Liver (tissue), 3 donors: ENCODE data around the gene MAPK11.

Experiments used
- GABPA ChIP-seq, 2 donors: IDR thresholded peaks in 1 of 2; conservative IDR thresholded peaks in 1 of 2; 2 replicates each; pipeline ENCODE4 v1.6.1; 2016; ENCODE audit warnings: antibody characterized with exemption in 2 of 2, mild to moderate bottlenecking in 1 of 2, moderate library complexity in 1 of 2
- HNF4G ChIP-seq: IDR thresholded peaks from 2 replicates; pipeline ENCODE4 v1.6.1; 2016; ENCODE audit warnings: antibody characterized with exemption
- RAD21 ChIP-seq, 2 donors: IDR thresholded peaks; 2 replicates each; pipeline ENCODE4 v1.6.1; 2016; ENCODE audit warnings: antibody characterized with exemption in 2 of 2, mild to moderate bottlenecking in 2 of 2
- RXRA ChIP-seq, 2 donors: IDR thresholded peaks; 2 replicates each; pipeline ENCODE4 v1.6.1; 2017 to 2018; ENCODE audit warnings: antibody characterized with exemption in 2 of 2, mild to moderate bottlenecking in 1 of 2
- SP1 ChIP-seq: IDR thresholded peaks from 2 replicates; pipeline ENCODE4 v1.6.1; 2018; ENCODE audit warnings: antibody characterized with exemption, mild to moderate bottlenecking
- TAF1 ChIP-seq: conservative IDR thresholded peaks from 2 replicates; pipeline ENCODE4 v1.6.1; 2016; ENCODE audit warnings: antibody characterized with exemption, mild to moderate bottlenecking
- YY1 ChIP-seq: IDR thresholded peaks from 2 replicates; pipeline ENCODE4 v1.6.1; 2016; ENCODE audit warnings: antibody characterized with exemption, mild to moderate bottlenecking
- TF ChIP-seq, protein P1 (sequence below): fragments of 150-350 bp; IDR thresholded peaks from 2 replicates; pipeline ENCODE4 v1.5.1; 2017; ENCODE audit warnings: improper control_type of control experiment, low read depth, low read length; ENCODE audit not compliant: missing input control
- TF ChIP-seq, protein P2 (sequence below): IDR thresholded peaks from 2 replicates; pipeline ENCODE4 v1.6.1; 2016; ENCODE audit warnings: antibody characterized with exemption
- TF ChIP-seq, protein P3 (sequence below): IDR thresholded peaks from 2 replicates; pipeline ENCODE4 v1.6.1; 2016; ENCODE audit warnings: antibody characterized with exemption
- TF ChIP-seq, protein P4 (sequence below): IDR thresholded peaks from 2 replicates; pipeline ENCODE4 v1.6.1; 2016; ENCODE audit warnings: antibody characterized with exemption, mild to moderate bottlenecking
- donor health status: healthy.
- donor health status: healthy.

- TF ChIP-seq, protein P1, sequence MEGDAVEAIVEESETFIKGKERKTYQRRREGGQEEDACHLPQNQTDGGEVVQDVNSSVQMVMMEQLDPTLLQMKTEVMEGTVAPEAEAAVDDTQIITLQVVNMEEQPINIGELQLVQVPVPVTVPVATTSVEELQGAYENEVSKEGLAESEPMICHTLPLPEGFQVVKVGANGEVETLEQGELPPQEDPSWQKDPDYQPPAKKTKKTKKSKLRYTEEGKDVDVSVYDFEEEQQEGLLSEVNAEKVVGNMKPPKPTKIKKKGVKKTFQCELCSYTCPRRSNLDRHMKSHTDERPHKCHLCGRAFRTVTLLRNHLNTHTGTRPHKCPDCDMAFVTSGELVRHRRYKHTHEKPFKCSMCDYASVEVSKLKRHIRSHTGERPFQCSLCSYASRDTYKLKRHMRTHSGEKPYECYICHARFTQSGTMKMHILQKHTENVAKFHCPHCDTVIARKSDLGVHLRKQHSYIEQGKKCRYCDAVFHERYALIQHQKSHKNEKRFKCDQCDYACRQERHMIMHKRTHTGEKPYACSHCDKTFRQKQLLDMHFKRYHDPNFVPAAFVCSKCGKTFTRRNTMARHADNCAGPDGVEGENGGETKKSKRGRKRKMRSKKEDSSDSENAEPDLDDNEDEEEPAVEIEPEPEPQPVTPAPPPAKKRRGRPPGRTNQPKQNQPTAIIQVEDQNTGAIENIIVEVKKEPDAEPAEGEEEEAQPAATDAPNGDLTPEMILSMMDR = no peak
- TF ChIP-seq YY1 = no peak
- TF ChIP-seq, protein P2, sequence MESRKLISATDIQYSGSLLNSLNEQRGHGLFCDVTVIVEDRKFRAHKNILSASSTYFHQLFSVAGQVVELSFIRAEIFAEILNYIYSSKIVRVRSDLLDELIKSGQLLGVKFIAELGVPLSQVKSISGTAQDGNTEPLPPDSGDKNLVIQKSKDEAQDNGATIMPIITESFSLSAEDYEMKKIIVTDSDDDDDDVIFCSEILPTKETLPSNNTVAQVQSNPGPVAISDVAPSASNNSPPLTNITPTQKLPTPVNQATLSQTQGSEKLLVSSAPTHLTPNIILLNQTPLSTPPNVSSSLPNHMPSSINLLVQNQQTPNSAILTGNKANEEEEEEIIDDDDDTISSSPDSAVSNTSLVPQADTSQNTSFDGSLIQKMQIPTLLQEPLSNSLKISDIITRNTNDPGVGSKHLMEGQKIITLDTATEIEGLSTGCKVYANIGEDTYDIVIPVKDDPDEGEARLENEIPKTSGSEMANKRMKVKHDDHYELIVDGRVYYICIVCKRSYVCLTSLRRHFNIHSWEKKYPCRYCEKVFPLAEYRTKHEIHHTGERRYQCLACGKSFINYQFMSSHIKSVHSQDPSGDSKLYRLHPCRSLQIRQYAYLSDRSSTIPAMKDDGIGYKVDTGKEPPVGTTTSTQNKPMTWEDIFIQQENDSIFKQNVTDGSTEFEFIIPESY = no peak
- TF ChIP-seq, protein P3, sequence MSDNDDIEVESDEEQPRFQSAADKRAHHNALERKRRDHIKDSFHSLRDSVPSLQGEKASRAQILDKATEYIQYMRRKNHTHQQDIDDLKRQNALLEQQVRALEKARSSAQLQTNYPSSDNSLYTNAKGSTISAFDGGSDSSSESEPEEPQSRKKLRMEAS = no peak
- no peak for TF ChIP-seq RAD21 (IDR thresholded peaks at IDR 0.05)
- TF ChIP-seq, protein P4, sequence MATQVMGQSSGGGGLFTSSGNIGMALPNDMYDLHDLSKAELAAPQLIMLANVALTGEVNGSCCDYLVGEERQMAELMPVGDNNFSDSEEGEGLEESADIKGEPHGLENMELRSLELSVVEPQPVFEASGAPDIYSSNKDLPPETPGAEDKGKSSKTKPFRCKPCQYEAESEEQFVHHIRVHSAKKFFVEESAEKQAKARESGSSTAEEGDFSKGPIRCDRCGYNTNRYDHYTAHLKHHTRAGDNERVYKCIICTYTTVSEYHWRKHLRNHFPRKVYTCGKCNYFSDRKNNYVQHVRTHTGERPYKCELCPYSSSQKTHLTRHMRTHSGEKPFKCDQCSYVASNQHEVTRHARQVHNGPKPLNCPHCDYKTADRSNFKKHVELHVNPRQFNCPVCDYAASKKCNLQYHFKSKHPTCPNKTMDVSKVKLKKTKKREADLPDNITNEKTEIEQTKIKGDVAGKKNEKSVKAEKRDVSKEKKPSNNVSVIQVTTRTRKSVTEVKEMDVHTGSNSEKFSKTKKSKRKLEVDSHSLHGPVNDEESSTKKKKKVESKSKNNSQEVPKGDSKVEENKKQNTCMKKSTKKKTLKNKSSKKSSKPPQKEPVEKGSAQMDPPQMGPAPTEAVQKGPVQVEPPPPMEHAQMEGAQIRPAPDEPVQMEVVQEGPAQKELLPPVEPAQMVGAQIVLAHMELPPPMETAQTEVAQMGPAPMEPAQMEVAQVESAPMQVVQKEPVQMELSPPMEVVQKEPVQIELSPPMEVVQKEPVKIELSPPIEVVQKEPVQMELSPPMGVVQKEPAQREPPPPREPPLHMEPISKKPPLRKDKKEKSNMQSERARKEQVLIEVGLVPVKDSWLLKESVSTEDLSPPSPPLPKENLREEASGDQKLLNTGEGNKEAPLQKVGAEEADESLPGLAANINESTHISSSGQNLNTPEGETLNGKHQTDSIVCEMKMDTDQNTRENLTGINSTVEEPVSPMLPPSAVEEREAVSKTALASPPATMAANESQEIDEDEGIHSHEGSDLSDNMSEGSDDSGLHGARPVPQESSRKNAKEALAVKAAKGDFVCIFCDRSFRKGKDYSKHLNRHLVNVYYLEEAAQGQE = no peak
- peak; percentile 26 to 28 for TF ChIP-seq RXRA (IDR thresholded peaks at IDR 0.05)
- no peak for TF ChIP-seq SP1
- TF ChIP-seq TAF1 = no peak
- no peak for TF ChIP-seq HNF4G
- no peak for TF ChIP-seq GABPA (IDR thresholded peaks at IDR 0.05 in 1 of 2, conservative IDR thresholded peaks at IDR 0.05 in 1 of 2)
These were observed 51.8 kb downstream of the MAPK11 start for GRCh38 chr22:50218153-50218995.
